K562 (cell line): ENCODE results near the gene SLC37A4. TPM values are rescaled to one million over a fixed set of nuclear protein-coding genes. Genes with fewer than 3 reads are reported as not detected.
A peak's percentile ranks its signal among the peaks of the same experiment; 100 is the strongest.

Experiments
- ASH1L ChIP-seq: fragments of 450-650 bp; IDR thresholded peaks from 2 replicates; pipeline ENCODE4 v1.6.1; 2018; ENCODE audit warnings: borderline replicate concordance, mild to moderate bottlenecking, low read depth; ENCODE audit not compliant: partially characterized antibody
- KLF6 ChIP-seq: fragments of 250-450 bp; sonication (Bioruptor Pico); IDR thresholded peaks from 2 replicates; pipeline ENCODE4 v1.4.0; 2020; ENCODE audit warnings: mild to moderate bottlenecking, moderate library complexity, borderline replicate concordance
- RBM14 ChIP-seq: fragments of 200-400 bp; formaldehyde crosslinking; IDR thresholded peaks from 2 replicates; pipeline ENCODE4 v1.6.1; 2018; ENCODE audit warnings: low read depth, mild to moderate bottlenecking, low read length, moderate library complexity, borderline replicate concordance; ENCODE audit not compliant: insufficient read depth
- SP2 ChIP-seq: IDR thresholded peaks from 2 replicates; pipeline ENCODE4 v1.6.1; 2011; ENCODE audit warnings: mild to moderate bottlenecking, low read depth, low read length, moderate library complexity; ENCODE audit not compliant: poor library complexity, severe bottlenecking; ENCODE audit errors: extremely low read depth
- TBP ChIP-seq: optimal IDR thresholded peaks from 2 replicates; pipeline ENCODE3; 2011; ENCODE audit warnings: low read depth, low read length, improper control_type of control experiment
- ZNF740 ChIP-seq, 3 experiments: fragments of 200-800 bp in 1 of 3; sonication (Bioruptor generic) in 1 of 3; sonication (generic) in 1 of 3; formaldehyde crosslinking in 1 of 3; IDR thresholded peaks; 2 replicates each; pipeline versions ENCODE4 v1.6.1 to v1.8.0; 2016 to 2022; ENCODE audit warnings: mild to moderate bottlenecking in 2 of 3, missing compliant biosample characterization in 2 of 3, missing genetic modification characterization in 2 of 3, missing genetic modification reagents in 1 of 3
- polyA plus RNA-seq, 8 experiments: library from polyadenylated mRNA; depleted of rRNA in 4 of 8; stranded (reverse) in 5 of 8; unstranded in 3 of 8; fragments of >200 nt; fragmentation: Nextera tagmentation in 2 of 8; fragmentation: Illumina TruSeq in 1 of 8; extraction: Ambion mirVana in 2 of 8; extraction: Trizol in 1 of 8; gene quantifications; 2 replicates each; pipeline versions ENCODE4 v1.2.1 to v1.2.3, GENCODE V29; 2011 to 2014; ENCODE audit warnings: inconsistent platforms in 1 of 8, missing spikeins in 1 of 8
- total RNA-seq, 7 experiments: library from RNA; depleted of rRNA in 6 of 7; stranded (reverse); fragments of >200 nt in 6 of 7; fragmentation: Illumina TruSeq in 2 of 7; extraction: Trizol in 2 of 7; gene quantifications; 2 replicates each; pipeline versions ENCODE4 v1.2.1 to v1.2.3, GENCODE V29; 2011 to 2021; ENCODE audit warnings: low replicate concordance in 1 of 7
- TF ChIP-seq, protein P1 (sequence below), 3 experiments: fragments of 200-800 bp in 1 of 3; fragments of 250-450 bp in 1 of 3; fragments of 450-650 bp in 1 of 3; sonication (Bioruptor Pico) in 1 of 3; sonication (Bioruptor generic) in 1 of 3; formaldehyde crosslinking in 1 of 3; IDR thresholded peaks; 2 replicates each; pipeline versions ENCODE4 v1.6.1 to v1.8.0; 2016 to 2022; ENCODE audit warnings: mild to moderate bottlenecking in 2 of 3, missing genetic modification characterization in 2 of 3, missing compliant biosample characterization in 1 of 3, moderate library complexity in 1 of 3
- TF ChIP-seq, protein P2 (sequence below): fragments of 450-650 bp; IDR thresholded peaks from 2 replicates; pipeline ENCODE4 v1.6.1; 2016; ENCODE audit warnings: mild to moderate bottlenecking, moderate library complexity

SLC37A4 gene
- total and polyA plus RNA-seq, 9 of the 15 experiments (the other 6 are each of a cell fraction or from before 2014, with no cell fraction given) = 24.7 to 73.9 (median 40.7) TPM

- TF ChIP-seq, protein P1, sequence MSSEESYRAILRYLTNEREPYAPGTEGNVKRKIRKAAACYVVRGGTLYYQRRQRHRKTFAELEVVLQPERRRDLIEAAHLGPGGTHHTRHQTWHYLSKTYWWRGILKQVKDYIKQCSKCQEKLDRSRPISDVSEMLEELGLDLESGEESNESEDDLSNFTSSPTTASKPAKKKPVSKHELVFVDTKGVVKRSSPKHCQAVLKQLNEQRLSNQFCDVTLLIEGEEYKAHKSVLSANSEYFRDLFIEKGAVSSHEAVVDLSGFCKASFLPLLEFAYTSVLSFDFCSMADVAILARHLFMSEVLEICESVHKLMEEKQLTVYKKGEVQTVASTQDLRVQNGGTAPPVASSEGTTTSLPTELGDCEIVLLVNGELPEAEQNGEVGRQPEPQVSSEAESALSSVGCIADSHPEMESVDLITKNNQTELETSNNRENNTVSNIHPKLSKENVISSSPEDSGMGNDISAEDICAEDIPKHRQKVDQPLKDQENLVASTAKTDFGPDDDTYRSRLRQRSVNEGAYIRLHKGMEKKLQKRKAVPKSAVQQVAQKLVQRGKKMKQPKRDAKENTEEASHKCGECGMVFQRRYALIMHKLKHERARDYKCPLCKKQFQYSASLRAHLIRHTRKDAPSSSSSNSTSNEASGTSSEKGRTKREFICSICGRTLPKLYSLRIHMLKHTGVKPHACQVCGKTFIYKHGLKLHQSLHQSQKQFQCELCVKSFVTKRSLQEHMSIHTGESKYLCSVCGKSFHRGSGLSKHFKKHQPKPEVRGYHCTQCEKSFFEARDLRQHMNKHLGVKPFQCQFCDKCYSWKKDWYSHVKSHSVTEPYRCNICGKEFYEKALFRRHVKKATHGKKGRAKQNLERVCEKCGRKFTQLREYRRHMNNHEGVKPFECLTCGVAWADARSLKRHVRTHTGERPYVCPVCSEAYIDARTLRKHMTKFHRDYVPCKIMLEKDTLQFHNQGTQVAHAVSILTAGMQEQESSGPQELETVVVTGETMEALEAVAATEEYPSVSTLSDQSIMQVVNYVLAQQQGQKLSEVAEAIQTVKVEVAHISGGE (CRISPR knock-in tag; IDR thresholded peaks at IDR 0.05) = peak in 2 of 3 experiments; percentile 44 to 92; a peak in 3 of 6 replicates
- TF ChIP-seq, protein P2, sequence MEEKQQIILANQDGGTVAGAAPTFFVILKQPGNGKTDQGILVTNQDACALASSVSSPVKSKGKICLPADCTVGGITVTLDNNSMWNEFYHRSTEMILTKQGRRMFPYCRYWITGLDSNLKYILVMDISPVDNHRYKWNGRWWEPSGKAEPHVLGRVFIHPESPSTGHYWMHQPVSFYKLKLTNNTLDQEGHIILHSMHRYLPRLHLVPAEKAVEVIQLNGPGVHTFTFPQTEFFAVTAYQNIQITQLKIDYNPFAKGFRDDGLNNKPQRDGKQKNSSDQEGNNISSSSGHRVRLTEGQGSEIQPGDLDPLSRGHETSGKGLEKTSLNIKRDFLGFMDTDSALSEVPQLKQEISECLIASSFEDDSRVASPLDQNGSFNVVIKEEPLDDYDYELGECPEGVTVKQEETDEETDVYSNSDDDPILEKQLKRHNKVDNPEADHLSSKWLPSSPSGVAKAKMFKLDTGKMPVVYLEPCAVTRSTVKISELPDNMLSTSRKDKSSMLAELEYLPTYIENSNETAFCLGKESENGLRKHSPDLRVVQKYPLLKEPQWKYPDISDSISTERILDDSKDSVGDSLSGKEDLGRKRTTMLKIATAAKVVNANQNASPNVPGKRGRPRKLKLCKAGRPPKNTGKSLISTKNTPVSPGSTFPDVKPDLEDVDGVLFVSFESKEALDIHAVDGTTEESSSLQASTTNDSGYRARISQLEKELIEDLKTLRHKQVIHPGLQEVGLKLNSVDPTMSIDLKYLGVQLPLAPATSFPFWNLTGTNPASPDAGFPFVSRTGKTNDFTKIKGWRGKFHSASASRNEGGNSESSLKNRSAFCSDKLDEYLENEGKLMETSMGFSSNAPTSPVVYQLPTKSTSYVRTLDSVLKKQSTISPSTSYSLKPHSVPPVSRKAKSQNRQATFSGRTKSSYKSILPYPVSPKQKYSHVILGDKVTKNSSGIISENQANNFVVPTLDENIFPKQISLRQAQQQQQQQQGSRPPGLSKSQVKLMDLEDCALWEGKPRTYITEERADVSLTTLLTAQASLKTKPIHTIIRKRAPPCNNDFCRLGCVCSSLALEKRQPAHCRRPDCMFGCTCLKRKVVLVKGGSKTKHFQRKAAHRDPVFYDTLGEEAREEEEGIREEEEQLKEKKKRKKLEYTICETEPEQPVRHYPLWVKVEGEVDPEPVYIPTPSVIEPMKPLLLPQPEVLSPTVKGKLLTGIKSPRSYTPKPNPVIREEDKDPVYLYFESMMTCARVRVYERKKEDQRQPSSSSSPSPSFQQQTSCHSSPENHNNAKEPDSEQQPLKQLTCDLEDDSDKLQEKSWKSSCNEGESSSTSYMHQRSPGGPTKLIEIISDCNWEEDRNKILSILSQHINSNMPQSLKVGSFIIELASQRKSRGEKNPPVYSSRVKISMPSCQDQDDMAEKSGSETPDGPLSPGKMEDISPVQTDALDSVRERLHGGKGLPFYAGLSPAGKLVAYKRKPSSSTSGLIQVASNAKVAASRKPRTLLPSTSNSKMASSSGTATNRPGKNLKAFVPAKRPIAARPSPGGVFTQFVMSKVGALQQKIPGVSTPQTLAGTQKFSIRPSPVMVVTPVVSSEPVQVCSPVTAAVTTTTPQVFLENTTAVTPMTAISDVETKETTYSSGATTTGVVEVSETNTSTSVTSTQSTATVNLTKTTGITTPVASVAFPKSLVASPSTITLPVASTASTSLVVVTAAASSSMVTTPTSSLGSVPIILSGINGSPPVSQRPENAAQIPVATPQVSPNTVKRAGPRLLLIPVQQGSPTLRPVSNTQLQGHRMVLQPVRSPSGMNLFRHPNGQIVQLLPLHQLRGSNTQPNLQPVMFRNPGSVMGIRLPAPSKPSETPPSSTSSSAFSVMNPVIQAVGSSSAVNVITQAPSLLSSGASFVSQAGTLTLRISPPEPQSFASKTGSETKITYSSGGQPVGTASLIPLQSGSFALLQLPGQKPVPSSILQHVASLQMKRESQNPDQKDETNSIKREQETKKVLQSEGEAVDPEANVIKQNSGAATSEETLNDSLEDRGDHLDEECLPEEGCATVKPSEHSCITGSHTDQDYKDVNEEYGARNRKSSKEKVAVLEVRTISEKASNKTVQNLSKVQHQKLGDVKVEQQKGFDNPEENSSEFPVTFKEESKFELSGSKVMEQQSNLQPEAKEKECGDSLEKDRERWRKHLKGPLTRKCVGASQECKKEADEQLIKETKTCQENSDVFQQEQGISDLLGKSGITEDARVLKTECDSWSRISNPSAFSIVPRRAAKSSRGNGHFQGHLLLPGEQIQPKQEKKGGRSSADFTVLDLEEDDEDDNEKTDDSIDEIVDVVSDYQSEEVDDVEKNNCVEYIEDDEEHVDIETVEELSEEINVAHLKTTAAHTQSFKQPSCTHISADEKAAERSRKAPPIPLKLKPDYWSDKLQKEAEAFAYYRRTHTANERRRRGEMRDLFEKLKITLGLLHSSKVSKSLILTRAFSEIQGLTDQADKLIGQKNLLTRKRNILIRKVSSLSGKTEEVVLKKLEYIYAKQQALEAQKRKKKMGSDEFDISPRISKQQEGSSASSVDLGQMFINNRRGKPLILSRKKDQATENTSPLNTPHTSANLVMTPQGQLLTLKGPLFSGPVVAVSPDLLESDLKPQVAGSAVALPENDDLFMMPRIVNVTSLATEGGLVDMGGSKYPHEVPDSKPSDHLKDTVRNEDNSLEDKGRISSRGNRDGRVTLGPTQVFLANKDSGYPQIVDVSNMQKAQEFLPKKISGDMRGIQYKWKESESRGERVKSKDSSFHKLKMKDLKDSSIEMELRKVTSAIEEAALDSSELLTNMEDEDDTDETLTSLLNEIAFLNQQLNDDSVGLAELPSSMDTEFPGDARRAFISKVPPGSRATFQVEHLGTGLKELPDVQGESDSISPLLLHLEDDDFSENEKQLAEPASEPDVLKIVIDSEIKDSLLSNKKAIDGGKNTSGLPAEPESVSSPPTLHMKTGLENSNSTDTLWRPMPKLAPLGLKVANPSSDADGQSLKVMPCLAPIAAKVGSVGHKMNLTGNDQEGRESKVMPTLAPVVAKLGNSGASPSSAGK = no peak; the same call in 1 of the 2 replicates
- no peak for TF ChIP-seq RBM14
- no peak for TF ChIP-seq KLF6 (CRISPR knock-in tag)
- no peak for TF ChIP-seq SP2
- peak; percentile 87 for TF ChIP-seq TBP
- peak; percentile 77; the same call in 1 of the 2 replicates for TF ChIP-seq ZNF740 (CRISPR knock-in tag; IDR thresholded peaks at IDR 0.05)
- no peak for TF ChIP-seq ZNF740 (tag; IDR thresholded peaks at IDR 0.05)
- no peak for TF ChIP-seq ASH1L
These were observed 26.5 kb upstream of the SLC37A4 start, which contains the start of gene HYOU1 (continued) for GRCh38 chr11:119057000-119057769.
